Stimulated activated naive CD8-positive, alpha-beta T cell treated with anti-CD3 and anti-CD28 coated beads, Interleukin-15, amount 100 ng/mL, for 72 hours (primary cell): Measurements from ENCODE around the gene CCDC85B.
"Not testable (repeated sequence)": the region's sequence is repeated elsewhere in the genome, so short reads cannot be mapped to it uniquely, and the experiment has no call there.

Experiments
- ATAC-seq: fragments of 150-1000 bp; cut with Tn5 transposase; 2 replicates; pipeline ENCODE4 v1.10.0; 2021; ENCODE audit warnings: mild to moderate bottlenecking, moderate library complexity
- DNase-seq, 2 donors: peaks; one replicate each; pipeline ENCODE4 v3.0.0; 2021 to 2022
- H3K27ac Mint-ChIP-seq, 2 donors: one replicate each; pipeline ENCODE4 v1.8.0; 2022; ENCODE audit warnings: mild to moderate bottlenecking in 2 of 2, mixed read lengths in 2 of 2, moderate library complexity in 2 of 2
- H3K27me3 Mint-ChIP-seq: one replicate; pipeline ENCODE4 v1.8.0; 2022; ENCODE audit warnings: mixed read lengths
- H3K4me1 Mint-ChIP-seq: one replicate; pipeline ENCODE4 v1.8.0; 2022; ENCODE audit warnings: mild to moderate bottlenecking, mixed read lengths
- H3K4me3 Mint-ChIP-seq, 2 donors: one replicate each; pipeline ENCODE4 v1.8.0; 2022; ENCODE audit warnings: mild to moderate bottlenecking in 2 of 2, mixed read lengths in 2 of 2, moderate library complexity in 1 of 2
- H3K9me3 Mint-ChIP-seq, 2 donors: one replicate each; pipeline ENCODE4 v1.8.0; 2022; ENCODE audit warnings: mixed read lengths in 2 of 2

Gene CCDC85B

DNA sequence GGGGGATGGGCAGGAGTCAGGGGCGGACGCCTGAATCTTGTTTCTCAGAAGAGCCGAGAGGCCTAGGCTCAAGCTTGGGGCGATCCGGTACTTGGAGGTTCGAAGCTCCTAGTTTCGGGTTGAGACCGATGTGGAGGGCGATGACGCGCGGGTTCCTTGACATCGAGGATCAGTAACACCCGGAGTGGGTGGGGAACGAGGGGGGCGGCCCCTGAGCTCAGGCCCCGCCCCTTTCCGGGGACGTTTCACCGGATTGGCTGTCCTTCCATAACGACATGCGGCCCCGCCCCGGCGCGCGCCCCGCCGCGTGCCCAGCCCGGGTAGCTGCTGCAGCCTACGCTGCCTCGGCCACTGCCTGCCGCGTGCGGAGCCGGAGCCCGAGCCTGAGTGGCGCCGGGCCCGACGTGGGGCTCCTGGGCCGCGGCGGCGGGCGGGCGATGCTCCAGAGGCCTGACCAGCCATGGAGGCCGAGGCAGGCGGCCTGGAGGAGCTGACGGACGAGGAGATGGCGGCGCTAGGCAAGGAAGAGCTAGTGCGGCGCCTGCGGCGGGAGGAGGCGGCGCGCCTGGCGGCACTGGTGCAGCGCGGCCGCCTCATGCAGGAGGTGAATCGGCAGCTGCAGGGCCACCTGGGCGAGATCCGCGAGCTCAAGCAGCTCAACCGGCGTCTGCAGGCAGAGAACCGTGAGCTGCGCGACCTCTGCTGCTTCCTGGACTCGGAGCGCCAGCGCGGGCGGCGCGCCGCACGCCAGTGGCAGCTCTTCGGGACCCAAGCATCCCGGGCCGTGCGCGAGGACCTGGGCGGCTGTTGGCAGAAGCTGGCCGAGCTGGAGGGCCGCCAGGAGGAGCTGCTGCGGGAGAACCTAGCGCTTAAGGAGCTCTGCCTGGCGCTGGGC lies at the start of gene CCDC85B:
TSS of gene CCDC85B (plus strand) at position 350 of the 895 bp plus-strand sequence. CDS start at position 461, 111 bp downstream.
- H3K27me3 Mint-ChIP-seq: no peaks in the 10 kb centered on the region
- DNase-seq: peak; percentile 98
- H3K4me3 Mint-ChIP-seq: peak within 1 kb of the TSS; percentile 89 to 98
- peaks cover 70% of the 10 kb centered on the region for H3K4me1 Mint-ChIP-seq
- H3K27ac Mint-ChIP-seq: peak within 1 kb of the TSS; percentile 94 to 95
- no peaks in the 10 kb centered on the region for H3K9me3 Mint-ChIP-seq
- ATAC-seq: peak; percentile 71

DNA sequence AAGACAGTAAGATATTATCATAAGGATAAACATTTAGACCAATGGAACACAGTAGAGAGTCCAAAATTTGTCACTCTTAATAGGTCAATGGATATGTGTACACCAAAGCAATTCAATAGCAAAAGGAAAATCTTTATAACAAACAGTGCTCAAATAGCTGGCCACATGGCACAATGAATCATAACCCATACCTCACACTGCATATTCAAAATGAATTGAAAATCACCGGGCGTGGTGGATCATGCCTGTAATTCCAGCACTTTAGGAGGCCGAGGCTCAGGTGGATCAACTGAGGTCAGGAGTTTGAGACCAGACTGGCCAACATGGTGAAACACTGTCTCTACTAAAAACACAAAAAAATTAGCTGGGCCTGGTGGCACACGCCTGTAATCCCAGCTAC lies 48.3 kb upstream of the CCDC85B start:
- DNase-seq: no peak
- H3K27me3 Mint-ChIP-seq: no peaks in the 10 kb centered on the region
- no peaks in the 10 kb centered on the region for H3K9me3 Mint-ChIP-seq

DNA sequence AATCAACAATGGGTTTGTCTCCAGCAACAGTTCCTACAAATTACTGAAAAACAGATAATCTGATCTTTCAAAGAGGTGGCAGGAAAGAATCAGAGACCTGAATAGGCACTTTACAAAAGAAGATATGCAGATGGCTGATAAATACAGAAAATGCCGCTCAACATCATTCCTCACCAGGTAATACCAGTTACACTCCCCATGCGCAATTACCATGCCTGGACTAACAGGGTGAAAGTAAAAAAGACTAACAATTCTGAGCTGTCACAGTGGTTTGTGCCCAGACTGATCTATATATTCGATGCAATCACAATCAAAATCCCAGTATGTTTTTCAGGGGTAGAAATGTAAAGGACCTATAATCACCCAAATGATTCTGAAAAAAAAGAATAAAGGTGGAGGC lies 46.7 kb upstream of the CCDC85B start:
- Mint-ChIP-seq H3K9me3 (no peaks in the 10 kb centered on the region), H3K4me1 (no peaks in the 10 kb centered on the region), H3K27ac (no peak overlapping the region), H3K27me3 (no peaks in the 10 kb centered on the region), H3K4me3 (no peak overlapping the region)
- DNase-seq (no peak), ATAC-seq (no peak)

More for the DNA sequence above, 48.3 kb upstream of the CCDC85B start:
- H3K4me1 Mint-ChIP-seq: no peaks in the 10 kb centered on the region
- no peak overlapping the region for H3K4me3 Mint-ChIP-seq
- H3K27ac Mint-ChIP-seq: no peak overlapping the region
- ATAC-seq: no peak

DNA sequence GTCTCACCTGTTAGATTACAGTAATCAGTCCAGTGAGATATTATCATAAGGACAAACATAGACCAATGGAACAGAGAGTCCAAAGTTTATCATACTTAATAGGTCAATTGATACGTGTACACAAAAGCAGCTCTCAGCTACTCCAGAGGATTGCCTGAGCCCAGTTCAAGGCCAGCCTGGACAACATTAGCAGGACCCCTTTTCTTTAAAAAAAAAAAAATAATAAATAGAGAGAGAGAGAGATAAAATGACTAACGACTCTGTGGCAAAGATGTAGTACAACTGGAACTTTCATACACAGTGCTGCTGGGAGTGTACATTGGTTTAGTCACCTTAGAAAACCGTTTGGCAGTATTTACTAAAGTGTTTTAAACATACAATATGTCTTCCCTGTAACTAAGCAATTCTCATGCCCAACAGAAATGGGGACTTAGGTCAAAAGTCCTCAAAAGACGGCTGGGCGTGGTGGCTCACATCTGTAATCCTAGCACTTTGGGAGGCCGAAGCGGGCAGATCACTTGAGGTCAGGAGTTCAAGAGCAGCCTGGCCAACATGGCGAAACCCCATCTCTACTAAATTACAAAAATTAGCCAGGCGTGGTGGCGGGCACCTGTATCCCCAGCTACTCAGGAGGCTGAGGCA lies 46.1 kb upstream of the CCDC85B start:
- ATAC-seq (no peak), DNase-seq (no peak)
- Mint-ChIP-seq H3K4me1 (no peaks in the 10 kb centered on the region), H3K27ac (no peak overlapping the region), H3K27me3 (no peaks in the 10 kb centered on the region), H3K4me3 (no peak overlapping the region), H3K9me3 (no peaks in the 10 kb centered on the region)

DNA sequence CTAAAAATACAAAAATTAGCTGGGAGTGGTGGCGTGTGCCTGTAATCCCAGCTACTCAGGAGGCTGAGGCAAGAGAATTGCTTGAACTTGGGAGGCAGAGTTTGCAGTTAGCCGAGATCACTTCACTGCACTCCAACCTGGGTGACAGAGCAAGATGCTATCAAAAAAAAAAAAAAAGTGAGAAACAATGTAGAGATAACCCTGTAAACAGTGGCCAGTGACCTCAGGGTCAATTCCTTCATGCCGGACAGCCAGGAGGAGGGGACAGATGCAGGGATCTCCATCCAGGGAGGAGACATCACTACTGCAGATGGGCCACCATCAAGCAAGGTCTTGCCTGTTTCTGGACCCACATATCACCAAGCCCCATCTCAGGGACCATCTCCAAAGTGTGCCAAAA lies 42.7 kb upstream of the CCDC85B start:
- ATAC-seq (no peak), DNase-seq (no peak)
- Mint-ChIP-seq H3K27me3 (no peaks in the 10 kb centered on the region), H3K4me1 (peaks cover 7% of the 10 kb centered on the region), H3K27ac (no peak overlapping the region), H3K4me3 (no peak overlapping the region), H3K9me3 (peaks cover 0 to 9% of the 10 kb centered on the region in 2 donors)

DNA sequence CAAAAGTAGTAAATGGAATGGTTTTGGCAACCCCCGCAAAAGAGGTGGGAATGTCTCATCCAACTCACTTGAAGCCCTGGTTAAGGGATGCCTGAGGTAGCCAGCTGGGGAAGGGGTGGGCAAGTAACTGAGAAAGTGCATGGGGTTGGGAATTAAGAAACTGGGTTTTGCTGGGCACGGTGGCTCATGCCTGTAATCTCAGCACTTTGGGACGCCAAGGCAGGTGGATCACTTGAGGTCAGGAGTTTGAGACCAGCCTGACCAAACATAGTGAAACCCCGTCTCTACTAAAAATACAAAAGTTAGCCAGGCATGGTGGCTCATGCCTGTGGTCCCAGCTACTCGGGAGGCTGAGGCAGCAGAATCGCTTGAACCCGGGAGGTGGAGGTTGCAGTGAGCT lies 41.8 kb upstream of the CCDC85B start:
- not testable (repeated sequence) for H3K27me3 Mint-ChIP-seq, H3K9me3 Mint-ChIP-seq, H3K27ac Mint-ChIP-seq, ATAC-seq, DNase-seq, H3K4me3 Mint-ChIP-seq
- peaks cover 14% of the 10 kb centered on the region for H3K4me1 Mint-ChIP-seq

DNA sequence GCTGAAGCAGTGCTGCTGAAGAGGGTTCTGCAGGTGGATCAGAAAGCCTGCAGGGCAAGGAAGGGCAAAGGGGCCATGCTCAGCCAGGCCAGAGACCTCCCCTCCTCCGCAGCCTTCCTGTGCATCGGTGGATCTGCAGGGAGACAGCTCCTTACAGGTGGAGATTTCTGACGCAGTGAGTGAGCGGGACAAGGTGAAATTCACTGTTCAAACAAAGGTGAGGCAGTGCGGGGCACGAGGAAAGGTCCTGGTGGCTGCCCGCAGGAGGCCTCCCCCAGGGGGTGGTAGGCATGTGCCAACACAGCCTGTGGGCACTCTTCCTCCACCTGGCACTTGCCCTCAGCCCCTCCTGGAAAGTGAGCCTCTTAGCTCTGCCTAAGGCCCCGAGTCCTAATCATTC lies 41.1 kb upstream of the CCDC85B start:
- peaks cover 0 to 9% of the 10 kb centered on the region in 2 donors for H3K9me3 Mint-ChIP-seq
- H3K4me1 Mint-ChIP-seq: peaks cover 21% of the 10 kb centered on the region
- DNase-seq (no peak), ATAC-seq (peak; percentile 30)
- peak overlapping the region in 1 of 2 donors; percentile 86 for H3K27ac Mint-ChIP-seq
- H3K27me3 Mint-ChIP-seq: no peaks in the 10 kb centered on the region
- no peak overlapping the region for H3K4me3 Mint-ChIP-seq

DNA sequence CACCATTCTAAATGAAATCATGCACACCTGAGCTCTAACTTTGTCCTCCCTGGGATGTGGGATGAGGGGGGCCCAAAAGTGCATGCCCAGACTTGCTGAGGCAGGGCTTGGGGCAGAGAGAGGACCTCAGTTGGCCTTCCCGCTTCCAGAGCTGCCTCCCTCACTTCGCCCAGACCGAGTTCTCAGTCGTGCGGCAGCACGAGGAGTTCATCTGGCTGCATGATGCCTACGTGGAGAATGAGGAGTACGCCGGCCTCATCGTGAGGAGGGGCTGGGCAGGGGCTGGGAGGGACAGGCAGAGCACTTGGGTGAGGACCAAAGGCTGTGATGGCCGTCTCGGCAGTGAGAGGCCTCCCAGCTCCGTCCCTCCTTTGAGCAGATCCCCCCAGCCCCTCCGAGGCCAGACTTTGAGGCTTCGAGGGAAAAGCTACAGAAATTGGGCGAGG lies 40.7 kb upstream of the CCDC85B start:
- H3K4me3 Mint-ChIP-seq: peak overlapping the region in 1 of 2 donors; percentile 31
- ATAC-seq (peak; percentile 26), DNase-seq (no peak)
- peaks cover 0 to 9% of the 10 kb centered on the region in 2 donors for H3K9me3 Mint-ChIP-seq
- peak overlapping the region in 1 of 2 donors; percentile 89 for H3K27ac Mint-ChIP-seq
- H3K4me1 Mint-ChIP-seq: peaks cover 25% of the 10 kb centered on the region
- H3K27me3 Mint-ChIP-seq: no peaks in the 10 kb centered on the region

DNA sequence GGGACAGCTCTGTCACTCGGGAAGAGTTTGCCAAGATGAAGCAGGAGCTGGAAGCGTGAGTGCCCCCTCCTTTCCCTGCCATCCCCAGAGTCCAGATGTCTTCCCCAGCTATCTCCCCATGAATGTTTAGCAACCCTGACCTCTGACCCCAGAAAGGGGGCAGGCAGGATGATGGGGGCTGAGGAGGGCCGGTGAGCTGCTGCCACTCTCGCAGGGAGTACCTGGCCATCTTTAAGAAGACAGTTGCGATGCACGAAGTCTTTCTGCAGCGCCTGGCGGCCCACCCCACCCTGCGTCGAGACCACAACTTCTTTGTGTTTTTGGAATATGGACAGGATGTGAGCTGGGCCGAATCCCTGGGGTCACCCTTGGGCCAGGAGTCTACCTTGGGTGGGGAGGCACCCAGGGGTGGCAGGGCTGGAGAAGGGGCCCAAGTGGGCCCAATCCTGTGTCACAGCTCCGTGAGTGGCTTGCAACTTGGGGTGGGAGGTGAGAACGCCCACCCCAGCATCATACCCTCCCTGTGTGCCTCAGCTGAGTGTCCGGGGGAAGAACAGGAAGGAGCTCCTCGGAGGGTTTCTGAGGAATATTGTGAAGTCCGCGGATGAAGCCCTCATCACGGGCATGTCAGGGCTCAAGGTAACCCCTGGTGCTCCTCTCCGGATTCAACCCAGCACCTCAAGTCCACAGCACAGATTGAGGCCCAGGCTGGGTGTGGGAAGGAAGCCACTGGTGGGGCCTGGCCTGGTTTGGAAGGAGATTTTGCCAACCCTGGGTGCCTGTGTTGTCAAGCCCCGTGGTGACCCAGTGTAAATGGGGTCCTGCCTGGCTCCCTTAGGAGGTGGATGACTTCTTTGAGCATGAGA lies 40.0 kb upstream of the CCDC85B start:
- Mint-ChIP-seq H3K9me3 (peaks cover 0 to 9% of the 10 kb centered on the region in 2 donors), H3K27me3 (no peaks in the 10 kb centered on the region), H3K27ac (peak overlapping the region in 1 of 2 donors; percentile 89), H3K4me1 (peaks cover 32% of the 10 kb centered on the region), H3K4me3 (peak overlapping the region in 1 of 2 donors; percentile 31)
- no peak for DNase-seq
- peak; percentile 29 for ATAC-seq

DNA sequence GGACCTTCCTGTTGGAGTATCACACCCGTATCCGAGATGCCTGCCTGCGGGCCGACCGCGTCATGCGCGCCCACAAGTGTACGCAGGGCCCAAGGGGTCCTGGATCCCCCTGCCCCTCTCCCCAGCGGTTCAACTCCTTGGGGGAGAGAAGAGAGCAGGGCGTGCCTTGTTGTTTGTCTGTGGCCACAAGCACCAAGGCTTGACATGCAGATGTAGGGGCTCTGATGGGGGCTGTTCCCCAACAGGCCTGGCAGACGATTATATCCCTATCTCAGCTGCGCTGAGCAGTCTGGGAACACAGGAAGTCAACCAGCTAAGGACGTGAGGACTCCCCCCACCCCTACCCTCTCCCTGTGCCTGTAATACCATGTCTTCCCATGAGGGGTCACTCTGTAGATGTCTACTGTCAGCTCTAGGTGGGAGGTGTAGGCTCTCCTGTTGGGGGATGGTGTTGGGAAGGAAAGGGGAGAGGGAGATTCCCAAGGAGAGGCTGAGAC lies 39.3 kb upstream of the CCDC85B start:
- H3K4me3 Mint-ChIP-seq: no peak overlapping the region
- H3K4me1 Mint-ChIP-seq: peaks cover 38% of the 10 kb centered on the region
- peaks cover 0 to 9% of the 10 kb centered on the region in 2 donors for H3K9me3 Mint-ChIP-seq
- no peak overlapping the region for H3K27ac Mint-ChIP-seq
- DNase-seq: peak in 1 of 2 donors; percentile 34
- ATAC-seq: peak; percentile 6
- H3K27me3 Mint-ChIP-seq: no peaks in the 10 kb centered on the region

DNA sequence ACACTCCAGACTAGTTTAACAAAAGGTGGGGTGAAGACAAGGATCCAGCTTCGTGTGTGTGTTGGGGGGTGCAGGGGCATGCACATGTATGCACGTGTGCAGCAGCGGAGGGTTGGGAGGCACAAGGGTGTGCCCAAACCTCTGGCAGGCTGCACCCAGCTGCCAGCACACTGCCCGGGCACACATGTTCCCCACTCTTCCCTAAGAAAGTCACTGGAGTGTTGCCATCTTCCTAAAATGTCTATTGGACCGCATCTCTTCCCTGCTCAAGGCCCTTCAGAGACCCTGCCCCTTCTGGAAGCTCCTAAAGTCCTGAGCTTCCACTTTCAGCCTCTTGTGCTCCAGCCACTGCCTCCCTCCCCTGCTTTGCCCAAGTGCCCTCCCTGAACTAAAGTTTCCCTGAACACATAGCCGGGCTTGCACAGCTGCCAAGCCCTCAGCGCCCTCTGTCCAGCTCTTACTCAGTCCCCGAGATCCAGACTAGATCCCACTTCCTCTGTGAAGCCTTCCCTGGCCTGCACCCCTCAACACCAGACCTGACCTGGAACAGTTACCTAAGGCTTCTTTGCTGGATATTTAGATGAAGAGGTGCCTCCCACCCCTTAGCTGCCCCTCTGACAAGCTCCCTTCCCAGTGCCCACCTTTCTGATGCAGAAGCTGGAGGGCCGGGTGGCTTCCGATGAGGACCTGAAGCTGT lies 38.5 kb upstream of the CCDC85B start:
- H3K9me3 Mint-ChIP-seq: peaks cover 0 to 9% of the 10 kb centered on the region in 2 donors
- no peak for DNase-seq
- H3K27ac Mint-ChIP-seq: peak overlapping the region in 1 of 2 donors; percentile 77
- no peak for ATAC-seq
- H3K27me3 Mint-ChIP-seq: no peaks in the 10 kb centered on the region
- H3K4me1 Mint-ChIP-seq: peaks cover 47% of the 10 kb centered on the region
- no peak overlapping the region for H3K4me3 Mint-ChIP-seq

DNA sequence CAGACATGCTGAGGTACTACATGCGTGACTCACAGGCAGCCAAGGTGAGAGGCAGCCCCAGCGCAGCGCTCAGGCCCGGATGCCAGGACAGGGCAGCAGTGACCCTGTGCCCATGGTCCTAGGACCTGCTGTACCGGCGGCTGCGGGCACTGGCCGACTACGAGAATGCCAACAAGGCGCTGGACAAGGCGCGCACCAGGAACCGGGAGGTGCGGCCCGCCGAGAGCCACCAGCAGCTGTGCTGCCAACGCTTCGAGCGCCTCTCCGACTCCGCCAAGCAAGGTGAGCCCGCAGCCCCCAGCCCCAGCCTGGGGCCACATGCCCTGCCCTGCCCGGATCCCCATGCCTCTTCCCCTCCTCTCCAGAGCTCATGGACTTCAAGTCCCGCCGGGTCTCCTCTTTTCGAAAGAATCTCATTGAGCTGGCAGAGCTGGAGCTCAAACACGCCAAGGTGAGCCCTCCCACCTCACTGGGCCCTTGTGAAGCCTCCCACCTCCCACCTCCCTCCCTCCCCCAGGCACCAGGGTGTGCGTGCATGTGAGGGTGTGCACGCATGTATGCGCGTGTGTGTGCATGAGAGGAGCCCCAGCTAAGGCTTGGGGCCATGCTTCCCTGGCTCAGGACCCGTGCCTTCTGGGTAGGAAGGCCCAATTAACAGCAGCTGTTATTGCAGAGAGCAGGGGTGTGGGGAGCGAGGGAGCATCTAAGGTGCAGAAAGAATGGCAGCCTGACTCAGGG lies 37.8 kb upstream of the CCDC85B start:
- Mint-ChIP-seq H3K4me1 (peaks cover 47% of the 10 kb centered on the region), H3K9me3 (peaks cover 0 to 9% of the 10 kb centered on the region in 2 donors), H3K27me3 (no peaks in the 10 kb centered on the region), H3K4me3 (no peak overlapping the region), H3K27ac (peak overlapping the region in 1 of 2 donors; percentile 77)
- DNase-seq (no peak), ATAC-seq (no peak)

DNA sequence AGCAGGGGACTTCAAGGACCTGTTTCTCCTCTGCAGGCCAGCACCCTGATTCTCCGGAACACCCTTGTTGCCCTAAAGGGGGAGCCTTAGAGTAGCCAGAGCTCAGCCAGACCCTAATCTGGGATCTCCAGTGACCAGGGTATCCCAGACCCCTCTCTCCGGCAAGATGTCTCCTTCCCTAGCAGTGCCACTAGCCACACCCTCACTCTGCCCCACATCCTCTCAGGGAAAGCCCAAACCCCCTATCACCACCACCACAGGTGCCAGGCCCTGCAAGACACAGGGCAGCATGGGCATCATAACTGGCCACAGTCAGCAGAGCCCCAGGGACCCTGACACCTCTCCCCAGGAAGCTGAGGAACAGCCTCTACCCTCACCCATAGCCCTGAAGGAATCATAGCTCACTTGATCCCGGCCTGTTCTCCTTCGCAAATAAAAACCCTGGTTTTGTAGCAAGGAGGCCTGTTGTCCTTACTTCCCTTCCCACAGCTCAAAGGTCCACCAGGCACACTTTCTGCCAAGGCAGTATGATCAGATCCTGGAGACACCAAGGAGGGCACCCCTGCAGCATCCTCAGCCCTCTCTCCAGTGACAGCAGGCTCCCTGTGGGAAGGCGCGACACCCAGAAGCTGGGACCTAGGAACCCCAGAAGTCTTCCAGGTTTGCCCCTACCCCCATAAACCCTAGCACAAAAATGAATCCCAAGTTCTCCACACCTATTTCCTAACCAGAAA lies 37.1 kb upstream of the CCDC85B start:
- Mint-ChIP-seq H3K4me1 (peaks cover 50% of the 10 kb centered on the region), H3K27ac (peak overlapping the region in 1 of 2 donors; percentile 97), H3K27me3 (no peaks in the 10 kb centered on the region), H3K9me3 (peaks cover 0 to 9% of the 10 kb centered on the region in 2 donors), H3K4me3 (no peak overlapping the region)
- no peak for DNase-seq
- no peak for ATAC-seq
